Measurements from ENCODE around the gene PALM2AKAP2.

The PALM2AKAP2 gene

DNA sequence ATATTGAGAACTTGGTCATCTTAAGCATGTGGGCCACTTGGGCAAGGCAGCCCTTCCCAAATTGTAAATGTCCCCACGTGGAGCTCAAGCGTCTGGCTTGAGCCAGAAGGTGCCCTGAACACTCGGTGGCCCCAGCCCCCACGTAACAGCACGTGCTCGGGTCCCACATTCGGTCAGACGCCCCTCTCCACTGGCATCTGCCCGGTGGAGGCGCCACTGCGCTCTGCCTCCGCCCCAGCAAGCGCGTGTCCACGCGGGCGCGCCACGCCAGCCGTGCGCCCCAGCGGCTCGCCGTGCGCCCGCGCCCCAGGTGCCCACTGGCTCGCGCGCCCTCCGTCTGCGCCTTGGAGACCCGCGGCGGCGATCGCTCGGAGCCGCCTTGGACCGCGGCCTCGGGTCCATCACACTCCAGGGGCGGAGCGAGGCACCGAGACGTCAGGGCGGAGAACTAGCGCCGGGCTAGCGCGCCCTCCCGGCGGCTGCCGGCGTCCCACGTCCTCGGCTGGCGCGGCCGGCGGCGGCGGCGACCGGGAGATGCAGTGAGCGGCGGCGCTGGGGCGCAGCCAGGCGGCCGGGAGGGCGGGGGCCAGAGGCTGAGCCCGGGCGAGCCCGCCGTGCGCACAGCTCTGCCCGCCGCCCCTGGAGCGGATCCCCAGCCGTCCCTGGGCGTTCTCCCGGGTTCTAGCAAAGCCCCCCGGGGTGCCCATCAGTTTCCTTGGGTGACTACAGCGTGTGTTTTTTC lies at the start of gene PALM2AKAP2:
Gene PALM2AKAP2 (plus strand): TSS at position 488 of the 742 bp plus-strand sequence. CDS start 291 bp downstream, outside the sequence.
- DNase-seq (ENCODE audit: low read depth, low spot score) = peak; percentile 58
- TF ChIP-seq, protein P1, sequence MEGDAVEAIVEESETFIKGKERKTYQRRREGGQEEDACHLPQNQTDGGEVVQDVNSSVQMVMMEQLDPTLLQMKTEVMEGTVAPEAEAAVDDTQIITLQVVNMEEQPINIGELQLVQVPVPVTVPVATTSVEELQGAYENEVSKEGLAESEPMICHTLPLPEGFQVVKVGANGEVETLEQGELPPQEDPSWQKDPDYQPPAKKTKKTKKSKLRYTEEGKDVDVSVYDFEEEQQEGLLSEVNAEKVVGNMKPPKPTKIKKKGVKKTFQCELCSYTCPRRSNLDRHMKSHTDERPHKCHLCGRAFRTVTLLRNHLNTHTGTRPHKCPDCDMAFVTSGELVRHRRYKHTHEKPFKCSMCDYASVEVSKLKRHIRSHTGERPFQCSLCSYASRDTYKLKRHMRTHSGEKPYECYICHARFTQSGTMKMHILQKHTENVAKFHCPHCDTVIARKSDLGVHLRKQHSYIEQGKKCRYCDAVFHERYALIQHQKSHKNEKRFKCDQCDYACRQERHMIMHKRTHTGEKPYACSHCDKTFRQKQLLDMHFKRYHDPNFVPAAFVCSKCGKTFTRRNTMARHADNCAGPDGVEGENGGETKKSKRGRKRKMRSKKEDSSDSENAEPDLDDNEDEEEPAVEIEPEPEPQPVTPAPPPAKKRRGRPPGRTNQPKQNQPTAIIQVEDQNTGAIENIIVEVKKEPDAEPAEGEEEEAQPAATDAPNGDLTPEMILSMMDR (IDR thresholded peaks at IDR 0.05; ENCODE audit: low read depth, low read length) = peak; percentile 39
- peak within 1 kb of the TSS; percentile 68 for H3K4me3 ChIP-seq (ENCODE audit: low read depth, low read length)
- in situ Hi-C loops (cut with HindIII; ENCODE audit: low sequenced_read_pairs) = no loop called here

DNA sequence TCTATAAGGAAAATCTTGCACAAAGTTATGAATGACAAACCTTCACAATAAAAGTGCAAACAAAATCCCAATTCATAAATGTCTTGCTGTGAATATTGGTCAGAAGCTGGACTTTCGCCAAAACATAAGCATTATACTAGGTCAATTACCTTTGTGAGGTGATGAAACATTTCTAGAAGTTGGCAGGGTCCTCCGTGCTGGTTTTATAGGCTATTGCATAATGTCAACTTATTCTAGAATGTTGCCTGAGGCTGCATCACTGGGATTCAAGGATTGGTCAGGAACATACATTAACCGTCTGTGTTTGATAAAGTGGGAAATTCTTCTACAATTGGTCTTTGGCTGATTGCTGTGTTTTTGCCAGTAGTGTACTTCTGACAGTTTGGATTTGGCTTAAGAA lies 49.8 kb upstream of the PALM2AKAP2 start:
- in situ Hi-C loops (cut with HindIII; ENCODE audit: low sequenced_read_pairs) = no loop called here
- DNase-seq (ENCODE audit: low read depth, low spot score) = no peak
- H3K4me3 ChIP-seq (ENCODE audit: low read depth, low read length) = no peak overlapping the region
- TF ChIP-seq, protein P1 (IDR thresholded peaks at IDR 0.05; ENCODE audit: low read depth, low read length) = no peak

DNA sequence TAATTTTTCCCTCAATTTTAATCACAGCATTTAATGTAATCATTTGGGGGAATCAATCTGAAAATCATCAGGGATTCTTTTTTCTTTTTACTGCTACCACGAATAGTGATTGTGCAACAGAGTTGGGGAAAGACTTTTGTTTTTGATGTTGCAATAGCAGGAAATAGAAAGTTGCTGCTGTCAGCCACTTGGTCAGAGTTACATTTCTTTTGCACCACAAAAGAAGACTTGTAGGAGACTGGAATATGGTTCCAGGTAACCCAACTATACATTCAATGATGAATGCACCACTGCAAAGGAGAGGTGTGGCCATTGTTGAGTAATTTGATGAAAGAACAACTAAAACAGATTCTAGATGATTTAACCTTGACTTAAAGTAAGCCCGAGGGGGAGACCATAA lies 46.3 kb upstream of the PALM2AKAP2 start:
- in situ Hi-C loops (cut with HindIII; ENCODE audit: low sequenced_read_pairs) = no loop called here
- TF ChIP-seq, protein P1 (IDR thresholded peaks at IDR 0.05; ENCODE audit: low read depth, low read length) = no peak
- peak; percentile 62 for DNase-seq (ENCODE audit: low read depth, low spot score)
- H3K4me3 ChIP-seq (ENCODE audit: low read depth, low read length) = no peak overlapping the region

GRCh38 chr9:109734814-109735213 lies 45.2 kb upstream of the PALM2AKAP2 start:
- TF ChIP-seq, protein P1 (IDR thresholded peaks at IDR 0.05; ENCODE audit: low read depth, low read length) = no peak
- no peak overlapping the region for H3K4me3 ChIP-seq (ENCODE audit: low read depth, low read length)
- no peak for DNase-seq (ENCODE audit: low read depth, low spot score)
- in situ Hi-C loops (cut with HindIII; ENCODE audit: low sequenced_read_pairs) = no loop called here

DNA sequence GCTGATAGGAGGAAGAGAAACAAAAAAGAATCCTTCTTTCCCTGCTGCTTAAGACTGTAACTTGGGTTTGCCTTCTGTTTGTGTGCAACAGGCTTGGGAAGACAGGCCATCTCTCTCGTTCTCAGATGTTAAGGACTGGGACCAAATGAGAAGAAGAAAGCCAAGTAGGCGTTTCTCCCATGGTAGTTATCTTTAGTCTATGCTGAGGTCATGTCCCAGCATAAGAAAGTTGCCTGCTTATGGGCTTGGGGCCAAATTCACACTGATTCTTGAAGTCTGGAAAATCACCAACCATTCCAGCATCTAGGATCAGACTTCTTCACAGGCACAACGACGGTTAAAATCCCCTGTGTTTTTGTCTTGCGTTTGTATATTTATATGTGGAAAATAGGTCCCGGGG lies 44.2 kb upstream of the PALM2AKAP2 start:
- in situ Hi-C loops (cut with HindIII; ENCODE audit: low sequenced_read_pairs) = no loop called here
- TF ChIP-seq, protein P1 (IDR thresholded peaks at IDR 0.05; ENCODE audit: low read depth, low read length) = no peak
- DNase-seq (ENCODE audit: low read depth, low spot score) = no peak
- no peak overlapping the region for H3K4me3 ChIP-seq (ENCODE audit: low read depth, low read length)

DNA sequence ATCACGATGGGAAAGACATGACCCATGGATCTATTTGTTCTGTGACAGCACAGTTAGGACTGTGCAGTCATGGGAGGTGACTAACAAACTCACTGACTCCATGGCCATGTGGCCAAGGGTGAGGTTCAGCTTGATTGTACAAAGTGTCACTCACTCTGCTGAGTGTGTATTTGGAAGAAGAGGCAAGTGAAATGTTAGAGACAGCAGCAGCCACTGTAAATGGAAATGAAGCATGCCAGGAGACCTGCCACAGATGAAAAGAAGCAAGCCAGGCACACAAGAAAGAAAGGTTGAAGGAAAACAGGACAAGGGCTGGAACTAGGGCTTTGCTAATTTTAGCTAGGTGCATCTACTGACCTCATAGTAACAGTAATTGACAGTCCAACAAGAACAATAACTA lies 42.7 kb upstream of the PALM2AKAP2 start:
- DNase-seq (ENCODE audit: low read depth, low spot score) = no peak
- in situ Hi-C loops (cut with HindIII; ENCODE audit: low sequenced_read_pairs) = no loop called here
- H3K4me3 ChIP-seq (ENCODE audit: low read depth, low read length) = no peak overlapping the region
- TF ChIP-seq, protein P1 (IDR thresholded peaks at IDR 0.05; ENCODE audit: low read depth, low read length) = no peak
